Common myeloid progenitor, CD34-positive (primary cell): Measurements from ENCODE around the gene LUM.
A peak's percentile ranks its signal among the peaks of the same experiment; 100 is the strongest.

Source experiments
- CTCF ChIA-PET: fragments of 350-600 bp; sonication (Branson Sonifier 250); formaldehyde crosslinking; loops from one replicate; lab custom pipeline; 2021; ENCODE audit warnings: antibody characterized with exemption; lab: Charles Lee
- POLR2A ChIA-PET: fragments of 350-600 bp; sonication (Branson Sonifier 250); formaldehyde crosslinking; loops from one replicate; lab custom pipeline; 2021; ENCODE audit warnings: antibody characterized with exemption; lab: Charles Lee
- DNase-seq, 3 donors: peaks; one replicate each; pipeline versions ENCODE4 v3.0.0 to v3.0.0-alpha.2; 2013
- H3K27ac ChIP-seq, 2 experiments: 1 replicate in 1 of 2; 2 replicates in 1 of 2; pipeline ENCODE4 v1.7.0; 2013; ENCODE audit warnings: inconsistent platforms in 2 of 2, low read length in 2 of 2, mild to moderate bottlenecking in 2 of 2, low read depth in 1 of 2, moderate library complexity in 1 of 2; ENCODE audit not compliant: severe bottlenecking in 2 of 2, insufficient read depth in 1 of 2, poor library complexity in 1 of 2
- H3K27me3 ChIP-seq, 5 experiments: replicated peaks in 2 of 5; 1 replicate in 3 of 5; 2 replicates in 2 of 5; pipeline versions ENCODE4 v1.6.1 to v1.7.0; 2013; ENCODE audit warnings: low read length in 4 of 5, mild to moderate bottlenecking in 2 of 5, moderate library complexity in 2 of 5, inconsistent platforms in 1 of 5; ENCODE audit not compliant: insufficient read depth in 5 of 5, control insufficient read depth in 4 of 5
- H3K36me3 ChIP-seq, 4 experiments: 1 replicate in 2 of 4; 2 replicates in 2 of 4; pipeline versions ENCODE4 v1.6.1 to v1.7.0; 2013; ENCODE audit warnings: low read length in 3 of 4, control low read depth in 1 of 4, mild to moderate bottlenecking in 1 of 4; ENCODE audit not compliant: control insufficient read depth in 4 of 4, insufficient read depth in 4 of 4
- H3K4me1 ChIP-seq, 4 experiments: 1 replicate in 3 of 4; 2 replicates in 1 of 4; pipeline versions ENCODE4 v1.6.1 to v1.7.1; 2013; ENCODE audit warnings: low read length in 3 of 4, mild to moderate bottlenecking in 3 of 4, control low read depth in 1 of 4, inconsistent platforms in 1 of 4, moderate library complexity in 1 of 4; ENCODE audit not compliant: control insufficient read depth in 4 of 4, insufficient read depth in 4 of 4; ENCODE audit errors: control extremely low read depth in 1 of 4
- H3K4me3 ChIP-seq, 7 experiments: 1 replicate in 4 of 7; 2 replicates in 3 of 7; pipeline versions ENCODE4 v1.5.1 to v1.7.0; 2013; ENCODE audit warnings: mild to moderate bottlenecking in 7 of 7, low read length in 6 of 7, moderate library complexity in 6 of 7, inconsistent platforms in 2 of 7, low read depth in 2 of 7, control low read depth in 1 of 7; ENCODE audit not compliant: insufficient read depth in 4 of 7, control insufficient read depth in 1 of 7; ENCODE audit errors: extremely low read depth in 1 of 7
- H3K9me3 ChIP-seq, 5 experiments: 1 replicate in 4 of 5; 2 replicates in 1 of 5; pipeline versions ENCODE4 v1.6.1 to v1.7.1; 2013; ENCODE audit warnings: low read length in 4 of 5, mild to moderate bottlenecking in 2 of 5, inconsistent platforms in 1 of 5, low read depth in 1 of 5, moderate library complexity in 1 of 5; ENCODE audit not compliant: control insufficient read depth in 4 of 5, insufficient read depth in 2 of 5; ENCODE audit errors: control extremely low read depth in 1 of 5
- WGBS: methylation state at CpG from one replicate; pipeline ENCODE4 v1.1.5; 2013; ENCODE audit not compliant: insufficient coverage; 5-methylcytosine and 5-hydroxymethylcytosine counted together

The LUM gene

DNA sequence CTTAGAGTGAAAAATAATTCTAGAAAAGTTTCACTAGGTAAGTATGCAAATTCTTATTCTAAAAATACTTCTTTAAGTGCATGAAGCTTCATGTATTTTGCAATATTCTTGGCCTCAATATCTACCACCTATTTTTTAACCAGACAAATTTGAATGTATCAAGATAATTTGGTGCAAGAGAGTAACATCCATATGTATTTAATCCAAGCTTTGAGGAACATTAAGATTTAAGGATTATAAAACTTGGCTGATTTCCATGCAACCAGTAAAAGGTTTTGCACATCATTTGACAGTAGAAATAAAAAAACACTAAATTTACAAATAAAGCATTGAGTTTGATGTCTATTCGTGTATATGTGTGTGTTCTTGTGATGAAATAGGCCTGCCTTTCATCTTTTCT is 7.7 kb downstream of the LUM start:
- DNase-seq: no peak
- peaks cover 0 to 10% (median 3%) of the 10 kb centered on the region in 4 experiments for H3K4me1 ChIP-seq
- ChIA-PET POLR2A (no interaction called here), CTCF (no interaction called here)
- WGBS: no CpG with 5 or more reads among the region's 1 CpG
- H3K27me3 ChIP-seq: no peaks in the 10 kb centered on the region
- no peak overlapping the region for H3K27ac ChIP-seq
- no peaks in the 10 kb centered on the region for H3K36me3 ChIP-seq
- H3K9me3 ChIP-seq: no peaks in the 10 kb centered on the region
- no peak overlapping the region for H3K4me3 ChIP-seq

DNA sequence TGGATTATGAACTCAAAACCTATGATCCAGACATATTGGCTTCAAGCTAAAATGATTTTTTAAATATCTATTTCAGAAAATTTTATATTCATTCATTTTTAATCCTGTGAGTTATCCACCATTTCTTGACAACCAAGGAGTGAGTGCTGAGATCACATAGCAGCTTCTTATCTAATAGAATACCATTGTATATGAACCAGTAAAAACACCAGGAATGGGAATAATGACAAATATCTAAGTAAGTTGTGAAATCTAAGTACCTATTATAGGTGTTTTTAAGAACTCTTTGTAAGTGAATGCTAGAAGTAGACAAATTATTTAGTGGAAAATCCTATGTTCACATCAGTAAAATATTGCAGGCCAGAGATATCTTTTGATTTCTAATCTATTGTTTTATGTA is 8.2 kb downstream of the LUM start:
- H3K27me3 ChIP-seq: no peaks in the 10 kb centered on the region
- no peak overlapping the region for H3K27ac ChIP-seq
- ChIA-PET CTCF (no interaction called here), POLR2A (no interaction called here)
- H3K9me3 ChIP-seq: no peaks in the 10 kb centered on the region
- H3K4me3 ChIP-seq: no peak overlapping the region
- peaks cover 0 to under 1% (median 0%) of the 10 kb centered on the region in 4 experiments for H3K36me3 ChIP-seq
- no peak for DNase-seq
- peaks cover 0 to 13% (median 5%) of the 10 kb centered on the region in 4 experiments for H3K4me1 ChIP-seq

DNA sequence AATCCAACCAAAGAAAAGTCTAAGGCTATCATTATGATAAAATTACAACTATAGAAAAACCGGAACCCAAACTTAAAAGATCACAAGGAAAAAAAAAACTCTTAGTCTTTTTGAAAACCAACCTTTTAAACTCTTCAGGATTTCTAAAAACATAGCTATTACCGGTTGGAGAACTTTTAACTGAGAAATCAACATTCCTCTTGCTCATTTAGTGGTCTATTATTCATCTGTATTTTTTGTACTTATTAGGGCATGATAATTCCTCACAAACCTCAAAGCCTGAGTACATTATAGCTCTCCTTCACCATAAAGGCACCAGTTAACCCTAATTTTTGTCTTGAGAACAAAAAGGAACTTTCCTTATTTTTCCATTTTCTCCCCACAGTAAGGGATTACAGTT is 10.4 kb downstream of the LUM start:
- no peak overlapping the region for H3K27ac ChIP-seq
- H3K9me3 ChIP-seq: no peaks in the 10 kb centered on the region
- H3K36me3 ChIP-seq: peaks cover 0 to 2% (median 0%) of the 10 kb centered on the region in 4 experiments
- CTCF ChIA-PET: no interaction called here
- DNase-seq: peak in 1 of 3 donors; percentile 28
- no CpG with 5 or more reads among the region's 2 CpGs for WGBS
- peaks cover 0 to 11% (median 5%) of the 10 kb centered on the region in 4 experiments for H3K4me1 ChIP-seq
- POLR2A ChIA-PET: no interaction called here
- H3K4me3 ChIP-seq: no peak overlapping the region
- no peaks in the 10 kb centered on the region for H3K27me3 ChIP-seq

DNA sequence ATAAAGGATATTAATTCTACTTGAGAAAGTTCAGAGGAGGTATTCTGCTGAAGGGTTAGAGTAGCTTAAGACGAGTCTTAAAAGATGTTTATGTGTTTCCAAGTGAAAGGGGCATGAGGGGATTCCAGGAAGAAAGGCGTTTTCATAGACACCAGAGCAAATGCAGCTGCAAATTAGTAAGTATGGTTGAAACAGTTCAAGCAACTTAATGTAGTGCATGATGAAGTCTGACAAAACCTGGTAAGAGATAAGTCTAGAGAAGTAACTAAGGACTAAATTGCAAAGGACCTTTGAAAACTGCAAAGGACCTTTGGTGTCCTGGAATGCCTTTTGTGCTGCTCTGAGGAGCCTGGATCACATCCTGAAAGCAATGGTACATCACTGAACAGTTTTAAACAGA is 11.5 kb downstream of the LUM start:
- POLR2A ChIA-PET: no interaction called here
- CTCF ChIA-PET: interaction anchor here (1.0 to 2.4 kb wide), 4 partner anchors 9 to 122 kb away, joined by 3 to 14 read pairs (median 6); partner anchors contain the start of gene LUM
- WGBS: 100% methylated on average over 2 of the region's 2 CpGs
- Histone ChIP-seq H3K36me3 (peaks cover 0 to 2% (median 0%) of the 10 kb centered on the region in 4 experiments), H3K4me1 (peaks cover 0 to 8% (median 3%) of the 10 kb centered on the region in 4 experiments), H3K9me3 (peaks cover 0 to 2% (median 0%) of the 10 kb centered on the region in 5 experiments), H3K27me3 (no peaks in the 10 kb centered on the region), H3K4me3 (no peak overlapping the region), H3K27ac (no peak overlapping the region)
- no peak for DNase-seq

DNA sequence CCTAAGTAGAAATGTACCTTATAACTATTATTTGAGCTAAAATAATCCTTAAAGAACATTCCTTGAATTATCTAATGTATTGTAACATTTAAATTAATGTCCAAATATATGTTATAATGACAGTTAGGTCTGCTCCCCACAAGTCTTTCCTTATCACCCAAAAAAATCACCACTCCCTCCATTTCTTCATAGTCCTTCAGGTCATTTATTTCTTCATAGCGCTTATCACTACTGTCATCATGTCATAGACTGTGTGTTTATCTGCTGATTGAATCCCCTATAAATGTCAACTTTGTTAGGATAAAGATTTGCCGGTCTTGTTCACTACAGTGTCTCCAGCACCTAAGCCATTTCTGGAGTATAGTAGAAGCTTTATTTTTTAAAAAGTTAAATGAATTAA is 12.0 kb downstream of the LUM start:
- WGBS: no CpG with 5 or more reads among the region's 2 CpGs
- Histone ChIP-seq H3K27me3 (no peaks in the 10 kb centered on the region), H3K4me3 (no peak overlapping the region), H3K27ac (no peak overlapping the region), H3K36me3 (peaks cover 0 to 2% (median 0%) of the 10 kb centered on the region in 4 experiments), H3K9me3 (peaks cover 0 to 2% (median 0%) of the 10 kb centered on the region in 5 experiments), H3K4me1 (peaks cover 0 to 8% (median 3%) of the 10 kb centered on the region in 4 experiments)
- DNase-seq: no peak
- ChIA-PET CTCF (interaction anchor here (0.7 to 2.4 kb wide), 5 partner anchors 9 to 121 kb away, joined by 3 to 14 read pairs (median 4); partner anchors contain the start of gene LUM), POLR2A (no interaction called here)

DNA sequence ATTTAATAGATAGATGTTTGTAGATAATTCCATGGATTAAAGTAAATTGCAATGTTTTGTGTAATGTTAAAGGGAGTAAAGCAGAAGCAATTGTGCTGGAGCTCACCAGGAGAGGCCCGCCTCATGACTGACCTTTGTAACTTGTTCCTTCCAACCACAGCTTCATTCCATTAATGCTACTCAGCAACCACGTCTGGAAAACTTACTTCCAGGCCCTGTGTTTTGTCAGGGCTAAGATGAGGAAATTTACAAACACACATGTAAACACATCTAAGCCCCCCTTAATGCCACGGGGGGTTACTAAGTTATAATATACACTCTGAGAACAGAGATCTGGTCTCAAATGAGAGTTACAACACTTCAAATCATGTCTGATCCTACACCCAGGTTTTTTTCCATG is 12.4 kb downstream of the LUM start:
- no CpG with 5 or more reads among the region's 3 CpGs for WGBS
- no peaks in the 10 kb centered on the region for H3K27me3 ChIP-seq
- DNase-seq: no peak
- ChIA-PET CTCF (interaction anchor here (0.7 to 2.4 kb wide), 5 partner anchors 9 to 121 kb away, joined by 3 to 14 read pairs (median 4); partner anchors contain the start of gene LUM), POLR2A (no interaction called here)
- no peak overlapping the region for H3K27ac ChIP-seq
- peaks cover 0 to 2% (median 0%) of the 10 kb centered on the region in 5 experiments for H3K9me3 ChIP-seq
- peaks cover 0 to 10% (median 4%) of the 10 kb centered on the region in 4 experiments for H3K4me1 ChIP-seq
- H3K4me3 ChIP-seq: no peak overlapping the region
- peaks cover 0 to 2% (median 0%) of the 10 kb centered on the region in 4 experiments for H3K36me3 ChIP-seq

DNA sequence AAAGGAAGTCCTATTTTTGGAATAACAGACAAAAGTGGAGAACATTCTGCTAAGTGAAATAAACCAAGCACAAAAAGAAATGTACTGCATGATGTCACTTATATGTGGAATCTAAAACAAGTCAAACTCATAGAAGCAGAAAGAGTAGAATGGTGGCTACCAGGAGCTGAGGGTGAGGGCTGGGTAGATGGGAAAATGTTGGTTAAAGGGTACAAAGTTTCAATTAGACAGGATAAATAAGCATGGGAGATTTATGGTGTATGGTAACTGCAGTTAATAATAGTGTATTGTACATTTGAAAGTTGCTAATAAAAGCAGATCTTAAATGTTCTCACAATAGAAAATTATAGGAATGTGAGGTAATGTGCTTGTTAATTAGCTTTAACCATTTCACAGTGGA is 12.8 kb downstream of the LUM start:
- DNase-seq: peak in 1 of 3 donors; percentile 14
- Histone ChIP-seq H3K27me3 (no peaks in the 10 kb centered on the region), H3K36me3 (peaks cover 0 to 2% (median 0%) of the 10 kb centered on the region in 4 experiments), H3K9me3 (peaks cover 0 to 2% (median 0%) of the 10 kb centered on the region in 5 experiments), H3K4me1 (peaks cover 0 to 12% (median 4%) of the 10 kb centered on the region in 4 experiments), H3K4me3 (no peak overlapping the region), H3K27ac (no peak overlapping the region)
- ChIA-PET CTCF (interaction anchor here (1.6 to 2.4 kb wide), 3 partner anchors 10 to 118 kb away, joined by 4 to 14 read pairs (median 8); partner anchors contain the start of gene LUM), POLR2A (no interaction called here)
